OCI-LY7 (cell line): ENCODE measurements around the gene CFAP68.

Source experiments
- CTCF ChIP-seq: fragments of 200-600 bp; sonication (generic); conservative IDR thresholded peaks from 2 replicates; pipeline ENCODE4 v1.5.1; 2014; ENCODE audit warnings: mild to moderate bottlenecking, antibody characterized with exemption, low read length, moderate library complexity, mixed read lengths
- EZH2phosphoT487 ChIP-seq: fragments of 200-600 bp; sonication (generic); IDR thresholded peaks from 2 replicates; pipeline ENCODE4 v1.6.1; 2018; ENCODE audit warnings: low read depth, borderline replicate concordance, mild to moderate bottlenecking, mixed run types, antibody characterized with exemption, low read length, moderate library complexity, mixed read lengths

GRCh38 chr11:111855506-111855905 lies 23.8 kb upstream of the CFAP68 start:
- TF ChIP-seq CTCF, result no peak
- TF ChIP-seq EZH2phosphoT487, result no peak
